Activated effector memory CD4-positive, alpha-beta T cell treated with anti-CD3 and anti-CD28 coated beads, Interleukin-2, amount 50 U/mL, for 16 hours (primary cell): ENCODE data around the gene SIGLEC5.
A peak's percentile ranks its signal among the peaks of the same experiment; 100 is the strongest.
"Not testable (repeated sequence)": the region's sequence is repeated elsewhere in the genome, so short reads cannot be mapped to it uniquely, and the experiment has no call there.

ENCODE experiments used
- DNase-seq: peaks from one replicate; pipeline ENCODE4 v3.0.0-alpha.2; 2020

Gene SIGLEC5, protein sequence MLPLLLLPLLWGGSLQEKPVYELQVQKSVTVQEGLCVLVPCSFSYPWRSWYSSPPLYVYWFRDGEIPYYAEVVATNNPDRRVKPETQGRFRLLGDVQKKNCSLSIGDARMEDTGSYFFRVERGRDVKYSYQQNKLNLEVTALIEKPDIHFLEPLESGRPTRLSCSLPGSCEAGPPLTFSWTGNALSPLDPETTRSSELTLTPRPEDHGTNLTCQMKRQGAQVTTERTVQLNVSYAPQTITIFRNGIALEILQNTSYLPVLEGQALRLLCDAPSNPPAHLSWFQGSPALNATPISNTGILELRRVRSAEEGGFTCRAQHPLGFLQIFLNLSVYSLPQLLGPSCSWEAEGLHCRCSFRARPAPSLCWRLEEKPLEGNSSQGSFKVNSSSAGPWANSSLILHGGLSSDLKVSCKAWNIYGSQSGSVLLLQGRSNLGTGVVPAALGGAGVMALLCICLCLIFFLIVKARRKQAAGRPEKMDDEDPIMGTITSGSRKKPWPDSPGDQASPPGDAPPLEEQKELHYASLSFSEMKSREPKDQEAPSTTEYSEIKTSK

DNA sequence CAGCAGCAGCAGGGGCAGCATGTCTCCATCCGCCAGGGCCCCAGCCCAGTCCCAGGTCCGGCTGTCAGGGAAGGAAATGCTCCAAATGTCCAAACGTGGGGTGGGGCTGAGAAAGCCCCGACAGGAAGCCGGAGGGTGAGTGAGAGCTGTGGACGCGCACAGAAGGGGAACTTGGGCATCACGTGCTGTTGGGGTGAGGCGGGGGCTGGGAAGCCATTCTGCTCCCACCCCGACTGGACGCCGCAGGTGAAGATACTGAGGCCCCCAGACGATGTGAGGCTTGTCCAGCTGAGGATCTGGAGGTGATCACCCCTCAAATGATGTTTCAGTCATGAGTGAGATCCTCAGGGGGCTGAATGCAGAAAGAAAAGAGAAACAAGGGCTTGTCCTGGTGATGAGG, at the start of gene SIGLEC5:
TSS of gene SIGLEC5 (minus strand) at position 87 of the 400 bp plus-strand sequence. CDS start at position 21, 66 bp downstream.
- not testable (repeated sequence) for DNase-seq

DNA sequence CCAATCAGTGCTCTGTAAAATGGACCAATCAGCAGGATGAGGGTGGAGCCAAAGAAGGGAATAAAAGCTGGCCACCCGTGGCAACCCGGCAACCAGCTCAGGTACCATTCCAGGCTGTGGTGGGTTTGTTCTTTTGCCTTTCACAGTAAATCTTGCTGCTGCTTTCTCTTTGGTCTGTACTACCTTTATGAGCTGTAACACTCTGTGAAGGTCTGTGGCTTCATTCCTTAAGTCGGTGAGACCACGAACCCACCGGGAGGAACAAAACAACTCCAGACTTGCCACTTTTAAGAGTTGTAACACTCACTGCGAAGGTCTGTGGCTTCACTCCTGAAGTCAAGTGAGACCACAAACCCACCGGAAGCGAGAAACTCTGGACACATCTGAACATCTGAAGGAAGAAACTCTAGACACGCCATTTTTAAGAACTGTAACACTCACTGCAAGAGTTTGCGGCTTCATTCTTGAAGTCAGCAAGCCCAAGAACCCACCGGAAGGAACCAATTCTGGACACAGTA, 46.4 kb upstream of the SIGLEC5 start:
- no peak for DNase-seq

DNA sequence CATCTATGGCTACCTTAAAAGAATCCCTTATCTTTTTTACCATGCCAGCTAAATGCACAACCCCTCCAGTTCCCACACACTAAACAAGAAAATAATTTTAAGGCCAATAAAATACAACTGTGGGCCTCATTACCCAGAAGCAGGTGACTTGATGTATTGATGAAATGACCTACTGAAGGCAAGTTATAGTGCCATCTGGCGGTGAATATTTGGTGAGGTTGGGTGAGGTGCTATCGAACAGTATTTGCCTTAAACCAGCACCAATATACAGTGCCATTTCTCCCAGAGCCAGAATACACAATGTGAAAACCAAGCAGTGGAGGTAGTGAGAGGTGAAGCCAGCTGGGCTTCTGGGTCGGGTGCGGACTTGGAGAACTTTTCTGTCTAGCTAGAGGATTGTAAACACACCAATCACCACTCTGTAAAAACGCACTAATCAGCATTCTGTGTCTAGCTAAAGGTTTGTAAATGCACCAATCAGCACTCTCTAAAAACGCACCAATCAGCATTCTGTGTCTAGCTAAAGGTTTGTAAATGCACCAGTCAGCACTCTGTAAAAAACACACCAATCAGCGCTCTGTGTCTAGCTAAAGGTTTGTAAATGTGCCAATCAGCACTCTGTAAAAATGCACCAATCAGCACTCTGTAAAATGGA, 45.8 kb upstream of the SIGLEC5 start:
- DNase-seq: not testable (repeated sequence)

DNA sequence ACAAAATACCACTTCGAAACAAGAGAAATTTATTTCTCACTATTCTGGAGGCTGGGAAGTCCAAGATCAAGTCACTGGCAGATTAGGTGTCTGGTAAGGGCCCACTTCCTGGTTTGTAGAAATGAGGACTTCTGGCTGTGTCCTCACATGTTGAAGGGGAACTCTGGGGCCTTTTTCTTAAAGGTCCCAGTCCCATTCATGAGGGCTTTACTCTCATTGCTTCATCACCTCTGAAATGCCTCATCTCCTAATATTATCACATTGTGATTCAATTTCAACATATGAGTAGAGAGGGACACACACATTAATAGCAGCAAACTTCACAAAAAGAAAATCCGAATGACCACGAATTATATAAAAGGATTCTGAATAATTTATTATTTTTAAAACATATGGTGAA, 38.0 kb upstream of the SIGLEC5 start:
- no peak for DNase-seq

DNA sequence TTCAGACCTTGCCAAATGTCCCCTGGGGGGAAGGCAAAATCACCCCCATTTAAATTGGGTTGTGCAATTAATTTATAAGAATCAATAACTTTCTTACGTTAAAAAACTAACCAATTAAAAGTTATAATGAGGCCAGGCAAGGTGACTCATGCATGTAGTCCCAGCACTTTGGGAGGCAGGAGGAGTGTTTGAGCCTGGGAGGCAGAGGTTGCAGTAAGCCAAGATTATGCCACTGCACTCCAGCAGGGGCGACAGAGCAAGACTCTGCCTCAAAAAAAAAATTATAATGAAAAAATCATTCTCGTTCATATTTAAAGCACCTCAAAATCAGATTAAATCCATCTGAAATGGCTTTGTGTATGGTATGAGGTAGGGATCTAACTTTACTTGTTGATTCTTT, 34.8 kb upstream of the SIGLEC5 start:
- DNase-seq: no peak

DNA sequence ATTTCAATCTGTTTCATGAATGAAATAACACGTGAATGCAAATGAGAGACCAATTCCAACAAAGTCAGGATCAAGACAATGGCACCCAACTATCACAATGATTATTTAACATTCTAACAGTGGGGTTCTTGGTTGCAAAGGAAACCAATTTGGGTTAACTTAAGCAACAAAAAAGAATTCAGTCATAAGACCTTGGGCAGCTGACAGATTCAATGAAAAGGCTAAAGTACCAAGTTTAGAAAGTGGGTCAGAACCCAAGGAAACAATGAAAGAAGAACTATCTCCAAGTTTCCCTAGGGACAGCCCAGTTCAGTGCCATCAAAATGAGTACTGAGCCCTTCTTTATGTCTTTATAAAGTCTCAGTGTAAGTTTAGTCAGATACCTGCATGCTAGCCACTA, 33.9 kb upstream of the SIGLEC5 start:
- DNase-seq: no peak

DNA sequence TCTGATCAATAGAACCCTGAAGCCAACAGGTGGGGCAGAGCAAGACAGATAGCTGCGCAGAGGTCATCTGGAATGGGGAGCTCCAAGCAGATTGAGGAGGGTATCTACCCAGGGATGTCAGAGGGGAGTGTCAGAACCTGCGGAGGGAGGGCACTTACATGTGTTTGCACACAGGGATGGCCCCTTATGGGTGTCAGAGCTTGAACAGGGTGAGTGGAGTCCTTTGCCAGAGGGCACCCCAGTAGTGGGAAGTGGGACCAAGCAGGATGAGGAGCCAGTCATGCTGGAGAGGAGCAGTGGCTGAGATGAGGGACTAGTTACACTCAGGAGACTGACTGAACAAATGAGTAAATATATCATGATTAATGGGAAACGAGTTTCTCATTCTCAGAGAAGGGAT, 33.4 kb upstream of the SIGLEC5 start:
- no peak for DNase-seq

DNA sequence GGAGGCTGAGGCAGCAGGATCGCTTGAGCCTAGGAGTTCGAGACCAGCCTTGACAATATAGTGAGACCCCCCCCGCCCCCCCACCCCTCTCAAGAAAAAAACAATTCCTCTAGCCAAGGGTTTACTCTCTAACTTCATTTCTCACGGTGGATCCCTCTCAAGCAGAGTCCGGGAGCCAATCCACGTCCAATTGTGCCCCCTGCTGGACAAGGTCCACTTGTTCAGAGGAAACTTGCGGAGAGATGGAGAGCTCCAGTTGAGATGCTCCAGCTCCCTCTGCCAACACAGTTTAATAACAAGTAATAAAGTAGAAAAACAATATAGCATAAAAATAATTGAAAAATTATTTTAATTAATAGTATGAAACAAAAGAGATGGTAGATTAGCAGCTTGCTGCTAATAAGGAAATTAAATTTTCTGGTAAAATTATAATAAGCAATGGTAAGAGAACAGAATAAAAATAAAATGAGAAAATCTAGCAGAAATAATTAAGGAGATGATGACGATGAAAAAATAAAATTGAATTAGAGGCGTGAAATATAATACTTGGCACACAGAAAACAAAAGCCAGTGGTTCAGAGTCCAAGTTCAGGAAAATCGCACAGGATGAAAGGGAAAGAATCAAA, 30.9 kb upstream of the SIGLEC5 start:
- DNase-seq: peak; percentile 76

DNA sequence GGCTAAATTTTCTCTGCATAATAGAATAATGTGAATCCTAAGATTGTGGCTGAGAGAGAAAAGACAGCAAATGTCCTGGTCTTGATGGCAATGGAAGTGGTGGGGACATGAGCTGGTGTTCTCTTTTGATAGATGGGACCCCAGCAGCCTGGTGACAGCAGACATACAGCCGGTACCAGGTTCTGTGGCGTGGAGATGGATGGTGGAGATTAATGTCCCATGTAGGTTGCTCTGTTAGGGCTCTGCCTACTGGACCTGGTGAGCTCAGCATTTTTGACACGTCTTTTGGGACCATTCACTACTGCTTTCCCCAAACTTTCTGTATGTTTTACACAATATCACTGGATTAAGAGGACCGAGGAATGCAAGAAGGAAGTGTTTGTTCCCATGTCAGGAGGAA, 24.6 kb upstream of the SIGLEC5 start:
- no peak for DNase-seq

DNA sequence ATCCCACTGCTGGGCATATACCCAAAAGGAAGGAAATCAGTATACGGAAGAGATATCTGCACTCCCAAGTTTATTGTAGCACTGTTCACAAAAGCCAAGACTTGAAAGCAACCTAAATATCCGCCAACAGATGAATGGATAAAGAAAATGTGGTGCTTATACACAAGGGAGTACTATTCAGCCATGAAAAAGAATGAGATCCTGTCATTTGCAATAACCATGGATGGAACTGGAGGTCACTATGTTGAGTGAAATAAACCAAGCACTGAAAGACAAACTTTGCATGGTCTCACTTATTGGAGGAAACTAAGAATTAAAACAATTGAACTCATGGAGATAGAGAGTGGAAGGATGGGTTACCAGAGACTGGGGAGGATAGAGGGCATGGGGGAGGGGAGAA, 23.0 kb upstream of the SIGLEC5 start:
- no peak for DNase-seq

DNA sequence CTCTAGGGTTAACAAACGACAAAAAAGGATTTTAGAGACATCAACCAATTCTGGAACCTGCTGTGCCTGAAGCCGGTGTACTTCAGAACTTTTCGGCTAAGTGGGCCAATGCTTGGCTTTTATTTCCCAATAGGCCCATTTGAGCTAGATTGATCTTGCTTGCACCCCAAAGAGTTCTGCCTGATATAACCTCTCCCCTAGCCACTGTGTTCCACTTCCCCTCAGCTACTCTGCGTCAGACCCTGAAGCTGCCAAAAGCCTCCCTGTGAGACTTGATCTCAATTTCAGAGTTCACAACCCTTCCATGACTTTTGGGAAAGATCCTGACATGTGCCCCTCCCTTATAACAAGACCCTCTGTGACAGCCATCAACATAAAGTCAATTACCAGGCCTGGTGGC, 22.1 kb upstream of the SIGLEC5 start:
- no peak for DNase-seq

DNA sequence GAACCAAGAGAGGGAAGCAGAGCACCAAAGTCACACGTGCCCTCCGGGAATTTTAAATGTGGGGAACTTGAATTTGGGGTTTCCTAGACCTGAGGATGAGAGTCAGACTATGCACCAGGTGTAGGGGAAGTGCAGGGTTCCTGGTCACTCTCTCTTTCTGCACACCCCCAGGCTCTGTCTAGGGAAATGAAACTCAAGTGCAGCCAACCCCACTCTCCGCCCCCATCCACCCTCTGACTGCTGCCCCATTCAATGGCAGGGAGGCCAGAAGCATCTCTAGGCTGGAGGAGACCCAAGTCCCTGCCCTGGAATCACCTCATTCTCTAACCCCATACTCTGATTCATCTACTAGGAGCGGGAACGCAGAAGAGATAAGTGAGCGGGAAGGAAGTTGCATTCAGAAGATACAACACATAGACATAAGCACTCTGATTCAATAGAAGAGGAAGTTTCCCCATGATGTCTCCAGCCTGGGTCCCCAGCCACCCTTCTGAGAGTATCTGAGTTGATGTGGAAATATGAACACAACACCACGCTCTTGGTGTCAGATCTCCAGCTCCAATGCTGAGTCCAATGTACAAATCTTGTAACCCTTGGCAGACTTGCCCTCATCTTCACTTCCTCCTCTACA, 21.1 kb upstream of the SIGLEC5 start:
- no peak for DNase-seq

DNA sequence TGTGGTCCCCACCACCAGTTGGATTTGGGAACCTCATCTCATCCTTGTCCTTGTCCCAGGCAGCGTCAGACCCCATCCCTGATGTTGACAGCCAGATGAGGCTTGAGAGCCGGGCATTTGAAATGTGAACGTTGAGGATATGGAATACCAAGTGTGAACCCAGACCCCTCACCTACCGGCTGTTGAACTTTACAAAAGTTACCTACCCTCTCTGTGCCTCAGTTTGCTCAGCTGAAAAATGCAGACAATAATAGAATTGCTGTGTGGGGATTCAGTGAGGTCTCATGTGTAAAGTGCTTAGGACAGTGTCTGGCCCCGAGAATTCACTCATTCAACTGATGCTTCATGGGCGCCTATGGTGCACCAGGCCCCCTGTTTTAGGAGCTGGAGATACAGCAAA, 17.1 kb upstream of the SIGLEC5 start:
- DNase-seq: no peak

DNA sequence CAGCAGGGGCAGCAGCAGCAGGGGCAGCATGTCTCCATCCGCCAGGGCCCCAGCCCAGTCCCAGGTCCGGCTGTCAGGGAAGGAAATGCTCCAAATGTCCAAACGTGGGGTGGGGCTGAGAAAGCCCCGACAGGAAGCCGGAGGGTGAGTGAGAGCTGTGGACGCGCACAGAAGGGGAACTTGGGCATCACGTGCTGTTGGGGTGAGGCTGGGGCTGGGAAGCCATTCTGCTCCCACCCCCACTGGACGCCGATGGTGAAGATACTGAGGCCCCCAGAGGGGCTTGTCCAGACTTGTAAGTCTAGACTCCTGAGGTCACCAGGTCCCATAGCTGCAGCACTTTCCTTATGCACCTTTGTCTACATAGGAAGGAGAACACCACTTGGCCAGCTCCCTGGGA, 16.5 kb upstream of the SIGLEC5 start, which contains the start of gene SIGLEC14:
TSS of gene SIGLEC14 (minus strand) at position 96 of the 400 bp plus-strand sequence. CDS start at position 30, 66 bp downstream.
- not testable (repeated sequence) for DNase-seq

DNA sequence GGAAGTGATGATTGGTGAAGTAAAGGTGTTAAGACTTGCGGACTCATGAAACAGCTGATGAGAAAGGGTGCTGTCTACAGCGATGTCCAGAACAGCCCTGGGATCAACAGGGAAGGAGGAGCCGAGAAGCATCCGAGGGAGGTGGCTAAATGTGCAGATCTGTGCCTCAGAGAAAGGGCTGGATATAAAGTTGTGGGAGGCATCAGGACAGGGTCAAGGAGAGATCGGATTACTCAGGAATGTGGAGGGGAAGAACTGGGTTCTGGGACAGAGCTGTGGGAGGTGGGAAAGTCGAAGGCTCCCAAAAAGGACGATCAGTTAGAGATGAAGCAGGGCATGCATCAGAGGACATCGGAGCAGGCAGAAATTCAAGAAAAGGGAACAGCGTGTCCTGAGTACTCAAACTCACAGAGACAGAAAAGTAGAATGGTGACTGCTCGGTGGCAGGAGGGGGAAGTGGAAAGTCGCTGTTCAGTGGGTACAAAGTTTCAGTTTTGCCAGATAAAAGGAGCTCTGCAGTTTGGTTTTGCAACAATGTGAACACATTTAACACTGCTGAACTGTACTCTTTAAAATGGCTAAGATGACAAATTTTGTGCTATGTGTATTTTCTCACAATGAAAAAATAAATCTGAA, 14.6 kb upstream of the SIGLEC5 start:
- no peak for DNase-seq

DNA sequence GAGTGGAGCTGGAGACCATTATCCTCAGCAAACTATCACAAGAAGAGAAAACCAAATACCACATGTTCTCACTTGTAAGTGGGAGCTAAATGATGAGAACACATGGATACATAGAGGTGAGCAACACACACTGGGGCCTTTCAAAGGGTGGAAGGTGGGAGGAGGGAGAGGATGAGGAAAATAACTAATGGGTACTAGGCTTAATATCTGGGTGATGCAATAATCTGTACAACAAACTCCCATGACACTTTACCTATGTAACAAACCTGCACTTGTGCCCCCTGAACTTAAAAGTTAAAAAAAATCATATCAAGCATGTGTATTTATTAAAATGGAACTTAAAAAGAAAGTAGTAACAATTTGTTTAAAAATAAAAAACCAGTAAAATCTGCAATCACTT, 11.4 kb upstream of the SIGLEC5 start:
- no peak for DNase-seq

DNA sequence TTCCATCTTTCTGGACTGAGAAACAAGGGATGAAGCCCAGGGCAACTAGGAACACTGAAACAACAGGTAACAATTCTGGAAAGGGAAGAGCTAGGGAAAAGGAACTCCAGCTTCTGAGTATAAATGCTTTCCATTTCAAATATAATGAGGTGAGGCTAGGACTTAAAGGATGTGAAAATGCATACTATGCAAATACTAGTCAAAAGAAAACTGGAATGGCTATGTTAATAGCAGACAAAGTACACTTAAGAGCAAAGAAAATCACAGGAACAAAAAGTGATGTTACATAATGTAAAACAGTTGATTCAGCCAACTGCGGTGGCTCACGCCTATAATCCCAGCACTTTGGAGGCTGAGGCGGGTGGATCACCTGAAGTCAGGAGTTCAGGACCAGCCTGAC, 10.2 kb upstream of the SIGLEC5 start:
- no peak for DNase-seq

DNA sequence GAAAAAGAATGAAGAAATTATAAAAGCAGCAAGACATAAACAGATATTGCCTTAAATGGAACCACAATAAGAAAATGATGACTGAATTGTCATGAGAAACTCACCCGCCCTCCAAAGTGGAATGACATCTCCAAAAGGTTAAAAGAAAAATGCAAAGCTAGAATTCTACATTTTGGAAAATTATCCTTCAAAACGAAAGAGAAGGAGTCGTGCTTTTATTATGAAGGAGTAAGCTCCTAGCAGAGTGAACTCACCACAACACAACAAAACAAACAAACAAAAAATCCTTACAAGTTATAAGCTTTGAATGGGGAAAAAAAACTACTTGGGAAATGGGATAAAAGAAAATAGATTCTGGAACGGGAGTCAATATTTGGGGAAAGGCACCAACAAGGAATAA, 9.7 kb upstream of the SIGLEC5 start:
- no peak for DNase-seq

DNA sequence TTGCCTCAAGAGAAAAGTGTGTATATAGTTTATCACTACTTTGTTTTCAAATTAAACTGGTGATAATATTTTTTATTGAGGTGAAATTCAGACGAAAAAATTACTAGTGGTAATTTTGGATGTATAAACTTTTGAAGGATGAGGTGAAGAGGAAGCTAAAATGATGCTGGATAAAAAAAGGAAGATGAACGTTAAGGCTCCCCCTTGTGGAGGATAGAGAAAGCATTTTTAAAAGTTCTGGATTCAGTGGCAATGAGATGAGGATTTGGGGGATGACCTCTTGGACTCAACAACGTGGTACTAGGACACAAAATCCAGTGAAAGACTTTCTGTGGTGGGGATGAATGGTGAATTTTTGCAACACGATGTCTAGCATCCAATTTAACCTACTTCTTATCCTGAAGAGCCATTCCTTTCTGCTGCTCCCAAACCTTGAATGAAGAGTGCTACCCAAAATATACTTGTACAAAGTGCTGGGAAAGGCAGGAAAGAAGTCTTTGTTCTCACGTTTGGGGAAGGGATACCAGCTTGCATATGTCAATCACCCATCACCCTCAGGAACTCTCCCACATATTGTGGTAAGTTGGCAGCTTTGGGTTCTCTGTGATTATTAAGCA, 7.3 kb upstream of the SIGLEC5 start:
- DNase-seq: no peak

DNA sequence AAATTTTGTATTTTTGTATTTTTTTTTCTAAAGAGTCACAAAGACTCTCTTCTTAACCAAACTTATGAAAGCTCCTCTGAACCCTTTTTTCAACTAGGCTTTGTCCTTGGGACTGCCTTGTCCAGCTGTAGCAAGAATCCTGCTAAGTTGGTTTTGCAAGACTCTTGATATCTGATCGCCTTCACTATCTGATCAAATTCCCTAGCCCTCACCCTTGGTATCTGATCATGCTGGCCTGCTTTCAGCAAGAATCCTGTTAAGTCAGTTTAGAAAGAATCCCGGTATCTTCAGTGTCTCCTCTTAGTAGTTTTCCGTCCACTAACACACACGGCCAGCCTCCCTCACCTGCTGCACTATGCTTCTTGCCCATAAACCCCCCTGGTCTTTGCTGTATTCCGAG, 1.9 kb upstream of the SIGLEC5 start:
- DNase-seq: no peak

DNA sequence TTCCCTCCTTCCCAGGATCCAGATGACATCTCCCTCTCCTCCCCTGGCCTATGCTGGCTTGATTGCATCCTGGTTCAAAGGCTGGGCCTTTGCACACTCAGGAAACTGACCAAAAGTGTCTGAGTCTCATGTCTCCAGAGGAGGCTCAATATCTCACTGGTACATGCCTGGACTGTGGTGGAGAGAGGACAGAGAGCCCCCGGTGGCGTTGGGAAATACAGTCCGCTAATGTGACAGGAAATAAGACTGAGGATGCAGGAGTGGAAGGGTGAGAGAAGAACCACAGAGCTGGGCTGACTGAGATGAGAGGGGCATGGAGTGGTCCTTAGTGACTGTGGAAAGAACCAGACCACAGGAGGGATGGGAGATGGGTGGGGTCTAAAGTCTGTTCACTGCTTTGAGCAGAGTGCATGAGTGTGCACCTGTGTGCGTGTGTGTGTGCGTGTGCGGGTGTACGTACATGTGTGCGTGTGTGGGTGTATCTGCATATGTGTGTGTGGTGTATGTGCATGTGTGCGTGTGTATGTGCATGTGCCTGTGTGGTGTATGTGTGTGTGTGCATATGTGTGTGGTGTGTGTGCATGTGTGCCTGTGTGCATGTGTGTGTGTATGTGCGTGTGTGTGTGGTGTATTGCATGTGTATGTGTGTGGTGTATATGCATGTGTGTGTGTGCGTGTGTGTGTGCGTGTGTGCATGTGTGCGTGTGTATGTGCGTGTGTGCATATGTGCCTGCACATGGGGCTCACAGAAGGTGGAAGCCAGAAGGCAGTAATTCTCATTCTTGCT, 1.9 kb downstream of the SIGLEC5 start:
- DNase-seq: no peak
